ENCODE results near the gene SMG7.

The SMG7 gene

DNA sequence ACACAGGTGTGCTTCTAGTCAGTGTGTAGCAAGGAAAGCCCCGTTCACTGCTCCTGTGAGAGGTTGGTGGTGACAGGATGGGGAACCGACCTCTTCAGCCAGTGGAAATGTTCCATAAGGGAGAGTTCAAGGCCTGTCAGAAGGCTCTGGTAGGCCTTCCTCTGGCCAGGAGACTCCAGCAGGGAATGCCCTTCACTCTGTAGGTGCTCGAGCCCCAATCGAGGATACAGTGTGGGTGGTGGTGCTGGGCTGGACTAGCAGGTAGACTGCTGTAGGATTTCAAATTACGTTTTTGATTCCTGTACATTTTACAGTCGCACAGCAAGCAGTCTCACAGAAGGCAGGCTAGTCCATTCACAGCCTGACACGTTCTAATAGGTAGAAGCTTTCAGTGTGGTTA is 80.1 kb downstream of the SMG7 start:
- no peak for DNase-seq (ENCODE audit: low read depth)
- TF ChIP-seq, protein P1, sequence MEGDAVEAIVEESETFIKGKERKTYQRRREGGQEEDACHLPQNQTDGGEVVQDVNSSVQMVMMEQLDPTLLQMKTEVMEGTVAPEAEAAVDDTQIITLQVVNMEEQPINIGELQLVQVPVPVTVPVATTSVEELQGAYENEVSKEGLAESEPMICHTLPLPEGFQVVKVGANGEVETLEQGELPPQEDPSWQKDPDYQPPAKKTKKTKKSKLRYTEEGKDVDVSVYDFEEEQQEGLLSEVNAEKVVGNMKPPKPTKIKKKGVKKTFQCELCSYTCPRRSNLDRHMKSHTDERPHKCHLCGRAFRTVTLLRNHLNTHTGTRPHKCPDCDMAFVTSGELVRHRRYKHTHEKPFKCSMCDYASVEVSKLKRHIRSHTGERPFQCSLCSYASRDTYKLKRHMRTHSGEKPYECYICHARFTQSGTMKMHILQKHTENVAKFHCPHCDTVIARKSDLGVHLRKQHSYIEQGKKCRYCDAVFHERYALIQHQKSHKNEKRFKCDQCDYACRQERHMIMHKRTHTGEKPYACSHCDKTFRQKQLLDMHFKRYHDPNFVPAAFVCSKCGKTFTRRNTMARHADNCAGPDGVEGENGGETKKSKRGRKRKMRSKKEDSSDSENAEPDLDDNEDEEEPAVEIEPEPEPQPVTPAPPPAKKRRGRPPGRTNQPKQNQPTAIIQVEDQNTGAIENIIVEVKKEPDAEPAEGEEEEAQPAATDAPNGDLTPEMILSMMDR (IDR thresholded peaks at IDR 0.05; ENCODE audit: low read depth, low read length): no peak
- TF ChIP-seq MYC (IDR thresholded peaks at IDR 0.05; ENCODE audit: low read depth, low read length) (no peak), POLR2A (IDR thresholded peaks at IDR 0.05; ENCODE audit: extremely low read depth, insufficient read length) (no peak)
- TF ChIP-seq, protein P2, sequence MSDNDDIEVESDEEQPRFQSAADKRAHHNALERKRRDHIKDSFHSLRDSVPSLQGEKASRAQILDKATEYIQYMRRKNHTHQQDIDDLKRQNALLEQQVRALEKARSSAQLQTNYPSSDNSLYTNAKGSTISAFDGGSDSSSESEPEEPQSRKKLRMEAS (IDR thresholded peaks at IDR 0.05; ENCODE audit: low read depth, low read length): no peak
- H3K4me3 ChIP-seq (ENCODE audit: low read depth, low read length): no peak overlapping the region

DNA sequence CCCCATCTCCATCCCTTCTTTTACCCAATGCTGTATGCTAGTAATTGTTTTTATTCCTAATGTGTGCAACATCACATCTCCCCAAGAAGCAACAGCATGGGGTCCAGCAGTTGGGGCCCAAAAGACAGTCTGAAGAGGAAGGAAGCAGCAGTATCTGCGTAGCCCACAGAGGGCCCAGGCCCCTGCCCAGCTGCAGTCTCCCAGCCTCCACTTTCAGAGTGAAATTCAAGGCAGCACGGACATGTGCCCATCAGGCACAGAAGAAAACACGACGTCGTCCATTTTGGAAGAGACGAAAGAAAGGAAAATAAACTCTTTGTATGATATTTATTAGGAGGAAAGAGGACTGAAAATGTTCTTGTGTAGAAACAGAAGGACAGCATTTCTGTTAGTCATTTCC is 80.6 kb downstream of the SMG7 start:
- TF ChIP-seq, protein P1 (IDR thresholded peaks at IDR 0.05; ENCODE audit: low read depth, low read length): no peak
- H3K4me3 ChIP-seq (ENCODE audit: low read depth, low read length): no peak overlapping the region
- no peak for DNase-seq (ENCODE audit: low read depth)

DNA sequence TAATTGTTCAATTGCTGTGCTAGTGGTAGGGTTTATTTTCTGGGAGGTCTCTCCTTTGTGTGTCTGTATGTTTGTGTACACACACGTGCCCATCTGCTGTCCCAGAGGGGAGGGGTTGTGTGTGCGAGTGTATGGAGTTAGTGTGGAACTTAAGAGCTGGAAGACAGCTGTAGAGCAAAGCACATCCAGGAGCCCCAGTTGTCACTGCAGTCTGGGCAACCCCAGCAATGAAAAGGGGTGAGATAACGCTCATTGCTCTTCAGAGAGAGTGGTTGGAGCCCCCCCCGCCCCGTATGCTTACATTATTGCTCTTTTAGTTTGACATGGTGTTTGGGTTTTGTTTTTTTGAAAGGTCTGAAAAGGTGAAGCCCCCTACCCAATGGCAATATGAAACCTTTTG is 81.0 kb downstream of the SMG7 start:
- TF ChIP-seq, protein P1 (IDR thresholded peaks at IDR 0.05; ENCODE audit: low read depth, low read length): no peak
- TF ChIP-seq POLR2A (IDR thresholded peaks at IDR 0.05; ENCODE audit: extremely low read depth, insufficient read length) (no peak), MYC (IDR thresholded peaks at IDR 0.05; ENCODE audit: low read depth, low read length) (no peak)
- TF ChIP-seq, protein P2 (IDR thresholded peaks at IDR 0.05; ENCODE audit: low read depth, low read length): no peak
- no peak for DNase-seq (ENCODE audit: low read depth)

DNA sequence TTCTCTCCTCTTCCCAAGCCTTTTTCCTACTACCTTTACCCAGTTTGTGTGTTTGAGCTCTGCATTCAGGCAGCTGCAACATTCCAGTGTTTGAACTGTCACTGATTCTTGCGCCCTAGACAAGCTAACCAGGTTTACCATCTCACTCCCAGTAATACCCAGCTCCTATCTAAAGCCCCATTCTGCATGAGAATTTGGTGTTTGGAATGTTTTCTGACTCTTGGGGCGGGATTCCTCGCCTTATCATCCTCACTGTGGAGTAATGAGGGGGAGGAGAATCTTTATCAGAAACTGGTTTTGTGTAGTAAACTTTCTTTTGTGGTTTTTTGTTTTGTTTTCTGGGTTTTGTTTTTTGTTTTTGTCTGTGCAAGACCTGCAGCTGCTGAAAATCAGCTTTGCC is 81.5 kb downstream of the SMG7 start:
- H3K4me3 ChIP-seq (ENCODE audit: low read depth, low read length): no peak overlapping the region
- TF ChIP-seq, protein P2 (IDR thresholded peaks at IDR 0.05; ENCODE audit: low read depth, low read length): no peak
- no peak for DNase-seq (ENCODE audit: low read depth)

More for the DNA sequence above, 81.0 kb downstream of the SMG7 start:
- no peak overlapping the region for H3K4me3 ChIP-seq (ENCODE audit: low read depth, low read length)

DNA sequence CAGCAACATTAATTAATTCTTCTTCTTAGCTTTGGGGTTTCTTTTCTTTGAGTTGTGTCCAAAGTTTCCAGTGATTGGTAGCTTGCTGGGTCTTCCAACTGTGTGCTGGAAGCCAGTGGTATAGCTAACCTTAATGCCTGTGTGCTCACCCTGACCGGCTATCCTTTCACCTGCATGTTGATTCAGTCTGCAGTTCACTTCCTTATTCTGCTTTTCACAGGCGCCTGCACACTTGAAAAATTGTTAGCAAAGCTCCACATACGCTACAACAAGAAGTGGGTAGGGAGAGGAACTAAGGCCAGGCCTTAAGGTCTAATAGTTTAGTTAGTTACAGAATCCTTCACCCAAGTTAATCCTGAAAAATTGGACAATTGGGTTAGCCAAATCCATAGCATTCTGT is 82.3 kb downstream of the SMG7 start:
- no peak for DNase-seq (ENCODE audit: low read depth)
- TF ChIP-seq POLR2A (IDR thresholded peaks at IDR 0.05; ENCODE audit: extremely low read depth, insufficient read length): no peak
- TF ChIP-seq, protein P2 (IDR thresholded peaks at IDR 0.05; ENCODE audit: low read depth, low read length): no peak
- no peak for TF ChIP-seq MYC (IDR thresholded peaks at IDR 0.05; ENCODE audit: low read depth, low read length)
- TF ChIP-seq, protein P1 (IDR thresholded peaks at IDR 0.05; ENCODE audit: low read depth, low read length): no peak
- no peak overlapping the region for H3K4me3 ChIP-seq (ENCODE audit: low read depth, low read length)

DNA sequence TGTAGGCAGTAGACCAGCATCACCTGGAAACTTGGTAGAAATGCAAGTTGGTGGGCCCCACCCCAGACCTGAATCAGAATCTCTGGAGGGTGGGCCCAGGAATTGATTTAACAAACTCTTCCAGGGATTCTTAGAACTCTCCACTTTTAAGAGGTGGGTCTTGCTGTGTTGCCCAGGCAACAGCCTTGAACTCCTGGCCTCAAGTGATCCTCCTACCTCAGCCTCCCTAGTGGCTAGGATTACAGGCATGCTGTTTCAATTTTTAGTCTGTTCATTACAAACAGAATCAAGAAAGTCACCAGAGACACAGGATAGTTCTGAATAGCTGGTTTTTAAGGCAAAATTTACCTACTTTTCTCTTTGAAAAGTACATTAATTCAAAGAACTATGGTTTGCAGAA is 86.8 kb downstream of the SMG7 start:
- DNase-seq (ENCODE audit: low read depth): no peak
- TF ChIP-seq, protein P2 (IDR thresholded peaks at IDR 0.05; ENCODE audit: low read depth, low read length): no peak
- TF ChIP-seq MYC (IDR thresholded peaks at IDR 0.05; ENCODE audit: low read depth, low read length) (no peak), POLR2A (IDR thresholded peaks at IDR 0.05; ENCODE audit: extremely low read depth, insufficient read length) (no peak)
- TF ChIP-seq, protein P1 (IDR thresholded peaks at IDR 0.05; ENCODE audit: low read depth, low read length): no peak
- no peak overlapping the region for H3K4me3 ChIP-seq (ENCODE audit: low read depth, low read length)

All from NB4 (cell line).